T-helper 9 cell (primary cell): ENCODE data around the gene C5orf63.
"Not testable (repeated sequence)": the region's sequence is repeated elsewhere in the genome, so short reads cannot be mapped to it uniquely, and the experiment has no call there.

ENCODE experiments used
- DNase-seq: peaks from one replicate; pipeline ENCODE4 v3.0.0-alpha.2; 2020
- total RNA-seq, 2 donors: gene quantifications; one replicate each; lab custom pipeline; 2026; lab: John Stamatoyannopoulos, UW

C5orf63 gene
- 4.1 to 5.7 reads per million in 2 donors for total RNA-seq

- peak; percentile 46 for DNase-seq
Observed at GRCh38 chr5:127072861-127073846, at the start of gene C5orf63. TSS of gene C5orf63 (minus strand) at chr5:127073502. CDS start at chr5:127058995, 14,507 bp downstream.

- DNase-seq, result no peak
Observed at GRCh38 chr5:127112347-127112864, 39.1 kb upstream of the C5orf63 start.

GRCh38 chr5:127111112-127111511 is 37.8 kb upstream of the C5orf63 start:
- DNase-seq, result no peak

GRCh38 chr5:127108624-127109260 is 35.4 kb upstream of the C5orf63 start:
- DNase-seq, result not testable (repeated sequence)

- no peak for DNase-seq
Observed at GRCh38 chr5:127101935-127102334, 28.6 kb upstream of the C5orf63 start.

- DNase-seq, result no peak
Observed at GRCh38 chr5:127101533-127101932, 28.2 kb upstream of the C5orf63 start.

- DNase-seq, result no peak
Observed at GRCh38 chr5:127098241-127098640, 24.9 kb upstream of the C5orf63 start.

GRCh38 chr5:127097278-127097677 is 24.0 kb upstream of the C5orf63 start:
- DNase-seq, result no peak

GRCh38 chr5:127096328-127096993 is 23.2 kb upstream of the C5orf63 start:
- DNase-seq, result no peak

- DNase-seq, result no peak
Observed at GRCh38 chr5:127094161-127094814, 21.0 kb upstream of the C5orf63 start.

GRCh38 chr5:127092690-127093089 is 19.4 kb upstream of the C5orf63 start:
- DNase-seq, result no peak

GRCh38 chr5:127089191-127089590 is 15.9 kb upstream of the C5orf63 start:
- no peak for DNase-seq

- no peak for DNase-seq
Observed at GRCh38 chr5:127088251-127088650, 14.9 kb upstream of the C5orf63 start.

GRCh38 chr5:127086589-127086988 is 13.3 kb upstream of the C5orf63 start:
- no peak for DNase-seq

GRCh38 chr5:127085796-127086195 is 12.5 kb upstream of the C5orf63 start:
- no peak for DNase-seq

GRCh38 chr5:127085371-127085770 is 12.1 kb upstream of the C5orf63 start:
- DNase-seq, result no peak

GRCh38 chr5:127084656-127085055 is 11.4 kb upstream of the C5orf63 start:
- DNase-seq, result no peak

- DNase-seq, result no peak
Observed at GRCh38 chr5:127083711-127084110, 10.4 kb upstream of the C5orf63 start.

GRCh38 chr5:127079994-127080491 is 6.7 kb upstream of the C5orf63 start:
- DNase-seq, result no peak

GRCh38 chr5:127077366-127077765 is 4.1 kb upstream of the C5orf63 start:
- DNase-seq, result no peak

GRCh38 chr5:127076315-127077129 is 3.2 kb upstream of the C5orf63 start:
- no peak for DNase-seq
